Keratinocyte (primary cell): Measurements from ENCODE around the gene SLAMF1. TPM values are rescaled to one million over a fixed set of nuclear protein-coding genes. Genes with fewer than 3 reads are reported as not detected.

Source experiments
- DNase-seq: peaks from one replicate; pipeline ENCODE4 v3.0.0-alpha.2; 2011; ENCODE audit warnings: low read depth, missing footprints, low spot score
- FAIRE-seq: peaks from 2 replicates; lab custom pipeline; 2011; peaks lifted over from hg19 to GRCh38; lab: Jason Lieb, UNC
- H2AFZ ChIP-seq: 2 replicates; pipeline ENCODE4 v1.6.0; 2012; ENCODE audit warnings: low read length, control low read depth, inconsistent platforms; ENCODE audit not compliant: control insufficient read depth
- H3K27ac ChIP-seq: 2 replicates; pipeline ENCODE4 v1.5.1; 2011; ENCODE audit warnings: low read length; ENCODE audit not compliant: control insufficient read depth, insufficient read depth
- H3K27me3 ChIP-seq: 3 replicates; pipeline ENCODE4 v1.6.0; 2011; ENCODE audit warnings: low read length; ENCODE audit not compliant: control insufficient read depth, insufficient read depth; ENCODE audit errors: extremely low read depth
- H3K36me3 ChIP-seq, 2 experiments: 2 replicates in 1 of 2; 3 replicates in 1 of 2; pipeline ENCODE4 v1.5.1; 2011; ENCODE audit warnings: low read length in 2 of 2, mild to moderate bottlenecking in 1 of 2; ENCODE audit not compliant: control insufficient read depth in 2 of 2, insufficient read depth in 2 of 2; ENCODE audit errors: extremely low read depth in 1 of 2
- H3K4me1 ChIP-seq: 3 replicates; pipeline ENCODE4 v1.5.1; 2011; ENCODE audit warnings: low read length; ENCODE audit not compliant: control insufficient read depth, insufficient read depth; ENCODE audit errors: extremely low read depth
- H3K4me2 ChIP-seq: 3 replicates; pipeline ENCODE4 v1.6.0; 2011; ENCODE audit warnings: low read depth, low read length; ENCODE audit not compliant: control insufficient read depth, insufficient read depth; ENCODE audit errors: extremely low read depth
- H3K4me3 ChIP-seq, 3 experiments: fragments of 200-600 bp in 1 of 3; sonication (generic) in 1 of 3; 2 replicates in 2 of 3; 3 replicates in 1 of 3; pipeline ENCODE4 v1.5.1; 2011 to 2016; ENCODE audit warnings: low read length in 3 of 3, mild to moderate bottlenecking in 3 of 3, control low read depth in 2 of 3, inconsistent platforms in 1 of 3, low read depth in 1 of 3, mixed read lengths in 1 of 3, mixed run types in 1 of 3, moderate library complexity in 1 of 3; ENCODE audit not compliant: control insufficient read depth in 2 of 3, insufficient read depth in 2 of 3; ENCODE audit errors: extremely low read depth in 1 of 3
- H3K79me2 ChIP-seq: 2 replicates; pipeline ENCODE4 v1.6.0; 2012; ENCODE audit warnings: low read length; ENCODE audit not compliant: control insufficient read depth, insufficient read depth
- H3K9ac ChIP-seq: 3 replicates; pipeline ENCODE4 v1.6.0; 2011; ENCODE audit warnings: low read length; ENCODE audit not compliant: control insufficient read depth, insufficient read depth; ENCODE audit errors: extremely low read depth
- H3K9me1 ChIP-seq: 3 replicates; pipeline ENCODE4 v1.6.0; 2011; ENCODE audit warnings: low read length; ENCODE audit not compliant: control insufficient read depth, insufficient read depth; ENCODE audit errors: extremely low read depth
- H3K9me3 ChIP-seq: 2 replicates; pipeline ENCODE4 v1.5.1; 2012; ENCODE audit warnings: low read depth, low read length; ENCODE audit not compliant: control insufficient read depth
- H4K20me1 ChIP-seq: 3 replicates; pipeline ENCODE4 v1.6.0; 2011; ENCODE audit warnings: low read length; ENCODE audit not compliant: control insufficient read depth, insufficient read depth; ENCODE audit errors: extremely low read depth
- CTCF ChIP-seq, 3 experiments: IDR thresholded peaks in 1 of 3; conservative IDR thresholded peaks in 1 of 3; optimal IDR thresholded peaks in 1 of 3; 2 replicates in 2 of 3; 3 replicates in 1 of 3; pipeline versions ENCODE3 to v1.5.1; 2011; ENCODE audit warnings: low read length in 3 of 3, mild to moderate bottlenecking in 3 of 3, moderate library complexity in 2 of 3, control low read depth in 1 of 3, inconsistent platforms in 1 of 3; ENCODE audit not compliant: insufficient read depth in 2 of 3; ENCODE audit errors: extremely low read depth in 1 of 3
- EZH2 ChIP-seq: IDR thresholded peaks from one replicate; pipeline ENCODE4 v1.6.1; 2012; ENCODE audit warnings: inconsistent platforms, mild to moderate bottlenecking, low read length, moderate library complexity
- dilution Hi-C: fragments of 300-500 bp; cut with MboI; formaldehyde crosslinking; loops from one replicate; pipeline ENCODE4 v1.7.0; 2020; ENCODE audit warnings: low sequenced_read_pairs; ENCODE audit not compliant: extremely low pct_ligation_motif_present
- polyA plus RNA-seq, 5 experiments: library from polyadenylated mRNA; depleted of rRNA in 3 of 5; stranded (reverse) in 3 of 5; stranded (forward) in 1 of 5; unstranded in 1 of 5; fragments of >200 nt; gene quantifications; 1 replicate in 1 of 5; 2 replicates in 3 of 5; 3 replicates in 1 of 5; pipeline versions ENCODE4 v1.2.1 to v1.2.3, GENCODE V29; 2011 to 2012; ENCODE audit warnings: missing spikeins in 2 of 5, low read depth in 1 of 5, low replicate concordance in 1 of 5

The SLAMF1 gene
- polyA plus RNA-seq, 1 donor (not counting 4 experiments of a cell fraction or from before 2014, with no cell fraction given): not detected

- Histone ChIP-seq H3K9me1 (no peaks in the 10 kb centered on the region), H3K9me3 (no peaks in the 10 kb centered on the region), H2AFZ (no peak overlapping the region), H3K27me3 (peaks cover 10% of the 10 kb centered on the region), H3K4me3 (no peak overlapping the region), H3K79me2 (no peaks in the 10 kb centered on the region), H3K4me2 (no peak overlapping the region), H3K27ac (no peak overlapping the region), H4K20me1 (no peaks in the 10 kb centered on the region), H3K4me1 (no peaks in the 10 kb centered on the region), H3K9ac (no peak overlapping the region), H3K36me3 (no peaks in the 10 kb centered on the region)
- dilution Hi-C loops: no loop called here
- no peak for TF ChIP-seq EZH2
- no peak for TF ChIP-seq CTCF (optimal IDR thresholded peaks at IDR 0.05 in 1 of 3, IDR thresholded peaks at IDR 0.05 in 1 of 3, conservative IDR thresholded peaks at IDR 0.05 in 1 of 3; ENCODE audit: extremely low read depth in 1 of 3, insufficient read depth in 2 of 3, low read length in 3 of 3)
- FAIRE-seq (no peak), DNase-seq (no peak)
Observed at GRCh38 chr1:160626509-160627342, 20.1 kb downstream of the SLAMF1 start.

GRCh38 chr1:160625725-160626498 is 20.9 kb downstream of the SLAMF1 start:
- DNase-seq (no peak), FAIRE-seq (no peak)
- H3K36me3 ChIP-seq: no peaks in the 10 kb centered on the region
- no peak overlapping the region for H3K27ac ChIP-seq
- no peaks in the 10 kb centered on the region for H3K4me1 ChIP-seq
- H3K4me2 ChIP-seq: no peak overlapping the region
- H4K20me1 ChIP-seq: no peaks in the 10 kb centered on the region
- peaks cover 10% of the 10 kb centered on the region for H3K27me3 ChIP-seq
- H3K4me3 ChIP-seq: no peak overlapping the region
- no peaks in the 10 kb centered on the region for H3K9me3 ChIP-seq
- no peak for TF ChIP-seq CTCF (optimal IDR thresholded peaks at IDR 0.05 in 1 of 3, IDR thresholded peaks at IDR 0.05 in 1 of 3, conservative IDR thresholded peaks at IDR 0.05 in 1 of 3; ENCODE audit: extremely low read depth in 1 of 3, insufficient read depth in 2 of 3, low read length in 3 of 3)
- no peak for TF ChIP-seq EZH2
- no peak overlapping the region for H3K9ac ChIP-seq
- dilution Hi-C loops: no loop called here
- no peaks in the 10 kb centered on the region for H3K79me2 ChIP-seq
- no peaks in the 10 kb centered on the region for H3K9me1 ChIP-seq
- no peak overlapping the region for H2AFZ ChIP-seq
